GDM1 (cell line): ENCODE results near the gene NKX2-2.

ENCODE experiments used
- DNase-seq: peaks from one replicate; lab custom pipeline; 2025; lab: John Stamatoyannopoulos, UW

Gene NKX2-2

GRCh38 chr20:21513881-21514540 lies at the start of gene NKX2-2:
Gene NKX2-2, minus strand, starts transcription at chr20:21514064. Its CDS starts 395 bp downstream, at chr20:21513669.
- DNase-seq: no peak

GRCh38 chr20:21562656-21563055 lies 48.8 kb upstream of the NKX2-2 start:
- no peak for DNase-seq

DNA sequence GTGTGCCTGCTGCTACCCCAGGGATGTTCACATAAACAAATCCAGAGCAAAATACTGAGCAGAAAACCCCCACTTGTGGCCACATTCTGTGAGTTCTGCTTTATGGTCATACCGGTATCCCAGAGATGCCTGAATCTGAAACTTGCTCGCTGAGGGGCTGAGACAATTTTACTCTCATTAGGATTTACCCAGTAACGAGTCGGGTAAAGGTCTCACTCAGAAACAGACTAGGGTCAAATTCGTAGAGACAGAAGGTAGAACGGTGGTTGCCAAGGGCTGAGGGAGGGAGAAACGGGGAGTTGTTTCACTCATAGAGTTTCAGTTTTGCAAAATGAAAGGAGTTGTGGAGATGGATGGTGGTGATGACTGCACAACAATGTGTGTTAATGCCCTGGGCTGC lies 45.4 kb upstream of the NKX2-2 start:
- no peak for DNase-seq

DNA sequence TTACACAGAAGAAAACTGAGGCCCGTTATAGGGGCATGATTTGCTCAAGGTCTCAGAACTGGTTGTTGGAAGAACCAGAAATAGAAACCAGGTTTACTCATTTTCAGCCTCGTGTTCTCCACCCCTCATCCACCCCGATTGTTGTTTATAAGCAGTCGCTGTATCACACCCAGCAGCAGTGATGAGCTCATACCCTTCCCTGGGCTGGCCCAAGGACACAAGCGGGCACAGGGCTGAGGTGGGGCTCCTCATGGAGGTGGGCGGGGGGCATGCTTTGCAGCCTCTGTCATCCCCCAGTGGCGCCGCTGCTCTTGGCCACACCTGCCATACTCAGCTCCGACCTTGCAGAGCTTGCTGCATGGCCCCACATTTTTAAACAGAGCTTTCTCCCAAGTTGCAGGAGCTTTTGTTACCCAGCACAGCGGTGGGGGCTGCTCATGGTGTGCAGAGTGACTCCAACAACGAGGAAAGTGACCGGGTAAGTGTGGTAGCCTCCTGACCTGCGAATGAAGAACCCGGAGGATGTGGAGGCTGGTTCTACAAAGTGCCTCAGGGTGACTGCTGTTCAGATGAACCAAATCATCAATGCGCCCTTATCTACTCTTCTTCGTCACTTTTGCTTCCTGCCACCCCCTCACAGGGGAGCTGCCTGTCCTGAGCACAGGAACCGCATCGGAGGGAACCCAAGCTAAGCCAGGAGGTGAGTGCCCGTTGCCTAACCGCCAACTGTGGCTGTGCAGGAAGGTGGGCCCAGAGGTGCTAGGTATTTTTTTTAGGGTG lies 43.6 kb upstream of the NKX2-2 start:
- no peak for DNase-seq

DNA sequence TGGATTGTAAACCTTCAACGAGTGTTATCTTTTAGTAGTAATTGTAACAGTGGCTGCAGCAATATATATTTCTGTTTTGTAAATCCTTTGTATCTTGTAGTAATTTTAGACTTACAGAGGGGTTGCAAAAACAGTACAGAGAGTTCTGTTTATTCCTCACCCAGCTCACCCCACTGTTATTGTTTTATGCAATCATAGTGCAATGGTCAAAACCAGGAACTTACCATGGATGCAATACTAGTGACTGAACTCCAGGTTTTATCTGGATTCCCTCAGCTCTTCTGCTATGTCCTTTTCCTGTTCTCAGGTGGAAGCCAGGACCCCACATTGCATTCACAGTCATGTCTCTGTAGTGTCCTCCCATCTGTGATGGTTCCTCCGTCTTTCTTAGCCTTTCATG lies 42.5 kb upstream of the NKX2-2 start:
- no peak for DNase-seq

GRCh38 chr20:21555470-21556120 lies 41.7 kb upstream of the NKX2-2 start:
- no peak for DNase-seq

- no peak for DNase-seq
Observed at GRCh38 chr20:21554985-21555384, 41.1 kb upstream of the NKX2-2 start.

DNA sequence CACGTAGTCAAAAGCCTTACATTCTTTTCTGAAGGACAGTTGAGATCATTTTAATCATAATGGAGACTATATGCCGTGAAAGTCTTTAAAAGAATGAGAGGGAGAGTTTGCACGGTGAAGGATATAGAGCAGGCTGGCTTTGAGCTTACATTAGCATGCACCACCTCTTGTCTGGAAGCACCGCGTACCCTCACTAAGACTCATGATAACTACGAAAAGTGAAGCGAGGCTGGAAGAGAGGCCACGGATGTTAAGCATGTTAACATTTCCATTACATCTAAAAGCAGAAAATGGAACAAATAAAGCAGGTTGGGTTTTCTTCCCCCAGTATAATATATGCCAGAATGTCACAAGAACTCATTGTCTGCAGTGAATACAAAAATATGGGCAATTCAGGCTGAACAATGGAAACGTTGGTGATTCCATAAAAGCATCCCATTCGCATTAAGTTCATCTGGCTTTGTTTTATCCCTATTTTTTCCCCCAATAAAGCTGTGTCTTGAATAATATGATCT lies 40.6 kb upstream of the NKX2-2 start:
- DNase-seq: no peak

GRCh38 chr20:21550587-21550986 lies 36.7 kb upstream of the NKX2-2 start:
- no peak for DNase-seq

GRCh38 chr20:21548390-21549035 lies 34.6 kb upstream of the NKX2-2 start:
- DNase-seq: no peak

- DNase-seq: no peak
Observed at GRCh38 chr20:21546355-21546754, 32.5 kb upstream of the NKX2-2 start.

DNA sequence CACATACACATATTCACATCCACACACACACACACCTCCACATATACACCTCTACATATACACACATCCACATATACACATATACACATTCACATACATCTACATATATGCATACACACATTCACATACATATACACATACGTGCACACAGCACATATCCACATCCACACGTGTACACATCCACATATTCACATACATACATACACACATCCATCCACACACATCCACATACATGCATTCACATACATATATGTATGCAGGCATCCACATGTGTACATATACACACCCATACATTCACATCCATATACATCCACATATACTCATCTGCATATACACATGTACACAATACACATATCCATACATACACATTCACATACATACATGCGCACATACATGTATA lies 25.6 kb upstream of the NKX2-2 start:
- DNase-seq: no peak

DNA sequence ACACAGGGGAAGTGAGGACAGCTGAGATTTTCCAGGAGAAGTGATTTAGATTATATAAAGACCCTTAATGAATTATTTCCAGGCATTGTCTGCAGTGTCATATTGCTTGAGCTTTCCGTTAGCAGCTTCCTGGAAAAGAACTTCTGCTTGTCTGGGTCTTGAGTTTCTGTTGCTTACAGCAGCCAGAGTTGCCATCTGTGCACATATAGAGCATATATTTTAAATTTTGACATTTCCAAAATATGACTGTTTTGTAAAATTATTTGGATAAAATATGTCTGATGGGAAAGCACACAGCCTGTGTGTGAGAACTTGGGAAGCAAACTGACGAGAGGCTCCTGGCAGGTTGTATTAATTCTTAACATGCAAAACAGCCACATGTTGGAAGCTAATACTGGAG lies 21.0 kb upstream of the NKX2-2 start:
- no peak for DNase-seq

- DNase-seq: no peak
Observed at GRCh38 chr20:21534453-21534852, 20.6 kb upstream of the NKX2-2 start.

DNA sequence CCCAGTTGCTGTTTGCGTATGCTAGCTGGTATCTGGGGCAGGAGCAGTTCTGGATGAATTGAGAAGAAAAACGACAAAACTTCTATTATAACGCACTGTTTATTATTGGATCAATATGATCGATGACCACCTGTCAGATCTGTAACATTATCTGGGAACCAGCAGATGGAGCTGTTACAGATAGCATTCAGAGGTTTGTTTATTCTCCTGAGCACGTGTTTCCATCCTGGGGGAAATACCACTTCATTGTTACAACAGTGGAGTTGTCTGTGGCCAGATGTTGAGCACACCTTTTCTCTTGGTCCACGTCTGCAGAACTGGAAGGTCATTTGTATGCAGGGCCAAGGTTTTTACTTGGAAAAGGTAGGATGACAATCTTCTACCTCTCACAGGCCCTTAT lies 16.0 kb upstream of the NKX2-2 start:
- DNase-seq: no peak

DNA sequence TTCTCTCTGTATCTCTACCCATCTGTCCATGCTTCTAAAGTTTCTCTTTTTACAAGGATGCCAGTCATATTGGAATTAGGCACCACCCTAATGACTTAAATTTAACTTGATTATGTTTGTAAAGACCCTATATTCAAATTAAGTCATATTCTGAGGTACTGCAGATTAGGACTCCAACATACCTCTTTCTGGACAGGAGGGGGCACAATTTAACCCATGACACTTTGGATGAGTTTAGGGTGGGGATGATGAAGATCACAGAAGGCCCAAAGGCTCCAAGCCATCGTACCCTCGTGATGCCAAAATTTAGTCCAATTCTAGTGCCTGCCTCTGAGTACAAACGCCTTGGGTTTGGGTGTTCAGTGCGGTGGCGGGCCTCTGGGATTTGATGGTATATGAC lies 15.0 kb upstream of the NKX2-2 start:
- no peak for DNase-seq

- DNase-seq: no peak
Observed at GRCh38 chr20:21527908-21528307, 14.0 kb upstream of the NKX2-2 start.

DNA sequence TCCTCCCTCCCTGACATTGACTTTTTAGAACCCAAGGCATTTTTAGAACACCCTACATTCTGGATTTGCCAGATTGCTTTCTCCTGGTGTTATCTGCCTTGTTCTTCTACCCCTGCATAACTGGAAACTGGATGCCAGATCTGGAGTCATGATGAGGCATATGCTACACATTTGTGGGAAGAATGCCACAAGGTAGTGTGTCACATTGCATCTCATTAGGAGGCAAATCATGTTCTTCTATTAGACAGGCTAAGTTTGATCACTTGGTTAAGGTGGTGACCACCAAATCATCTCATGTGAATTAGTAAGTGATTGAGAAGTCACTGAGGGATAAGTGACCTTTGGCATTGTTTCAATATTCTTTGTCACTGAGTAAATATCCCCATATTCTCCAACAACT lies 12.9 kb upstream of the NKX2-2 start:
- DNase-seq: no peak

DNA sequence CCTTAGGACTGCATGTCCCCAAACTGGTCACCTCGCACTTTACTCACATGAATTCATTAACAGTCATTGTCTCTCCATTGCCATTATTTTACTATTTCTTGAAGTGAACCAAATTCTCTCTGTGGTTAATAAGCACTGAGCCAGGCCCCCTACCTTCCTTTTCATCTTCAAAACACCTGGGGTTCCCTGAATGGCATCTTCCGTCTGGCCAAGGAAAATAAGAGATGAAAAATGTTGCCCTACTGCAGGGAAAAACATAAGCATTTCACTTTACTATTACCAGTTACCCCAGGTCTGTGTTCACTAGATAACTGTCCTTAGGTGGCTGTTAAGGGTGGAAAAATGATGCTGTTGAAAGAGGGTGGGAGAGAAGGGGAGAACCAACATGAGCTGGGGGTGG lies 10.0 kb upstream of the NKX2-2 start:
- no peak for DNase-seq

- DNase-seq: no peak
Observed at GRCh38 chr20:21523281-21523868, 9.5 kb upstream of the NKX2-2 start.

DNA sequence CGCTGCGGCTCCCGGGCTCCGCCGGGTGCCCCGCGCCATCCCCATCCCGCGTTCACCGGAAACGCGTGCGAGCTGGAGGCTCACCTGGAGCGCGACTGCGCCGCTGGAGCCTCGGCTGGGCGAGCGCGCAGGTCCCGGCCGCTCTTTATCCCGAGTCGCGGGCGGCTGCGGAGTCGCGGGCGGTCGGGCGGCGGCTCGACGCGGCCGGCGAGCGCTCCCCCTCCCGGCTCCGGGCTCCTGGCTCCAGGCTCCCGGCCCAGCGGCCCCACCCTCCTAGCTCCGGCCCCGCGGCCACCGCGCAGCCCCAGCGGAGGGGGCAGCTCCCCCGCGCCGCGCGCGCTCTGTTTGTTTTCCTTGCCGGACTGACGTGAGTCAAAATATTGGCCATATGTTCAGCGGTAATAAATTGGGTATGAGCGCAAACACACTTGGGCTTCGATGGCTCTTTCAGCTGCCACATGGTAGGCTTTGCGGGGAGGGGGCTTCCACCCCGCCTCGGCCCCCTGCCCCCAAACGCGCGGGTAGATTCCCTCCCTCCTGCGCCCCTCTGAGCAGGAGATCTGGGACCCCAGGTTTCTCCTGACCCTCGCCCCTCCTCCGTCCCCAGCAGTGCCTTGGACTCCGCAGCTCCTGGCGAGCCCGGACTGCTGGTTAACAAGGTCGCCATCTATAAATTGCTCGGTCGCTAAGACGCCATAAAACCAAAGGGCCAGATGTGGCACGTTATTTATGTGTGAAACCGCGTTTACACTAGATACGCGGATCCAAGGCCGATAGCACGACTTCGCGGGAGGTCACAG lies 8.8 kb upstream of the NKX2-2 start:
- no peak for DNase-seq
